Adrenal gland (tissue), 12 donors: ENCODE data around the gene SLC6A15. TPM values are rescaled to one million over a fixed set of nuclear protein-coding genes. Genes with fewer than 3 reads are reported as not detected.
A peak's percentile ranks its signal among the peaks of the same experiment; 100 is the strongest.

Experiments used
- DNase-seq, 7 donors: peaks; one replicate each; pipeline ENCODE4 v3.0.0-alpha.2; 2019 to 2020
- H3K27ac ChIP-seq, 5 donors: fragments of 200-600 bp; sonication (generic) in 4 of 5; 1 replicate in 3 of 5; 2 replicates in 2 of 5; pipeline versions ENCODE4 v1.5.1 to v1.8.0; 2016 to 2020; ENCODE audit warnings: mild to moderate bottlenecking in 1 of 5
- H3K27me3 ChIP-seq: fragments of 200-600 bp; 2 replicates; pipeline ENCODE4 v1.8.0; 2021
- H3K36me3 ChIP-seq, 2 donors: fragments of 200-600 bp; replicated peaks in 1 of 2; 1 replicate in 1 of 2; 2 replicates in 1 of 2; pipeline versions ENCODE4 v1.5.1 to v1.8.0; 2018 to 2022
- H3K4me1 ChIP-seq, 2 donors: fragments of 200-600 bp; replicated peaks in 1 of 2; 1 replicate in 1 of 2; 2 replicates in 1 of 2; pipeline versions ENCODE4 v1.5.1 to v1.8.0; 2018 to 2021
- H3K4me3 ChIP-seq, 4 donors: fragments of 200-600 bp; sonication (generic) in 3 of 4; one replicate each; pipeline ENCODE4 v1.5.1; 2016 to 2018
- H3K9me3 ChIP-seq, 3 donors: fragments of 200-600 bp; sonication (generic) in 1 of 3; replicated peaks in 1 of 3; 1 replicate in 2 of 3; 2 replicates in 1 of 3; pipeline versions ENCODE4 v1.5.1 to v1.8.0; 2016 to 2021
- CTCF ChIP-seq, 6 experiments: fragments of 450-650 bp in 4 of 6; fragments of 200-600 bp in 2 of 6; sonication (generic) in 1 of 6; IDR thresholded peaks; 1 replicate in 5 of 6; 2 replicates in 1 of 6; pipeline versions ENCODE4 v1.5.1 to v1.8.0; 2016 to 2021; ENCODE audit warnings: antibody characterized with exemption in 6 of 6, mild to moderate bottlenecking in 2 of 6, moderate library complexity in 1 of 6
- POLR2A ChIP-seq, 2 donors: fragments of 450-650 bp; IDR thresholded peaks; one replicate each; pipeline ENCODE4 v1.6.1; 2017; ENCODE audit warnings: antibody characterized with exemption in 2 of 2, mild to moderate bottlenecking in 2 of 2, moderate library complexity in 1 of 2
- WGBS, 4 donors: extraction: QIAGEN DNeasy Blood & Tissue Kit in 2 of 4; methylation state at CpG; one replicate each; pipeline versions ENCODE4 v1.1.5 to v1.1.7; 2013 to 2017; 5-methylcytosine and 5-hydroxymethylcytosine counted together
- intact Hi-C, 2 donors: fragments of 100-400 bp; cut with DNase I; formaldehyde crosslinking; loops; one replicate each; pipeline versions ENCODE4 v1.14.1 to v1.15.0; 2022 to 2023
- polyA plus RNA-seq, 3 donors: library from polyadenylated mRNA; stranded (reverse); fragments of 200-250 nt in 2 of 3; fragments of 350-450 nt in 1 of 3; fragmentation: Illumina TruSeq in 1 of 3; extraction: RNeasy Lipid Tissue Mini Kit (QIAGEN cat#74804) in 1 of 3; gene quantifications; one replicate each; pipeline ENCODE4 v1.2.3, GENCODE V29; 2013 to 2014
- total RNA-seq, 9 donors: library from RNA; depleted of rRNA in 4 of 9; stranded (reverse); fragments of >200 nt in 4 of 9; fragments of 120-200 nt in 1 of 9; fragmentation: NEBNext Ultra II Directional in 1 of 9; extraction: Animal tissue kit (Norgen Biotek cat#: 25700) in 1 of 9; gene quantifications; one replicate each; pipeline versions ENCODE4 v1.1.0 to v1.2.4, GENCODE V29; 2013 to 2023
- donor health status: healthy with polysubstance abuse.
- donor health status: Bipolar disorder and iron deficiency.
- donor health status: DM: yes; HTN: yes; CAD: no.
- donor health status: DM: no; HTN: no; CAD: no.
- donor health status: DM: no; HTN: no; CAD: no.
- donor health status: DM: yes; HTN: yes; CAD: no.

Gene SLC6A15
- total and polyA plus RNA-seq, 12 donors, result 0.16 to 2.0 (median 0.50) TPM; not detected in 5

- H3K4me3 ChIP-seq, result no peak overlapping the region
These were observed 37.8 kb downstream of the SLC6A15 start for GRCh38 chr12:84874825-84875139.

GRCh38 chr12:84874125-84874824 is 38.3 kb downstream of the SLC6A15 start:
- no peaks in the 10 kb centered on the region for H3K4me1 ChIP-seq
- 37 to 44% (median 39%) methylated on average over 7 of the region's 7 CpGs for WGBS, 4 donors
- H3K27me3 ChIP-seq, result no peaks in the 10 kb centered on the region

More at GRCh38 chr12:84874825-84875139, 37.8 kb downstream of the SLC6A15 start:
- no peak for DNase-seq
- H3K9me3 ChIP-seq, result no peaks in the 10 kb centered on the region
- no peak overlapping the region for H3K27ac ChIP-seq
- no peaks in the 10 kb centered on the region for H3K36me3 ChIP-seq
- TF ChIP-seq POLR2A (IDR thresholded peaks at IDR 0.05), result no peak
- TF ChIP-seq CTCF (IDR thresholded peaks at IDR 0.05), result peak in 1 of 6 experiments; percentile 16
- no peaks in the 10 kb centered on the region for H3K27me3 ChIP-seq
- H3K4me1 ChIP-seq, result no peaks in the 10 kb centered on the region
- intact Hi-C loops, result loop anchor here (2.0 to 5.0 kb wide), 2 partner anchors 153 to 154 kb away; no protein-coding TSS in a partner anchor

GRCh38 chr12:84862186-84862585 is 50.4 kb downstream of the SLC6A15 start:
- Histone ChIP-seq H3K4me3 (no peak overlapping the region), H3K27me3 (no peaks in the 10 kb centered on the region), H3K4me1 (no peaks in the 10 kb centered on the region), H3K36me3 (no peaks in the 10 kb centered on the region), H3K27ac (no peak overlapping the region), H3K9me3 (no peaks in the 10 kb centered on the region)
- DNase-seq, result no peak
- no peak for TF ChIP-seq CTCF (IDR thresholded peaks at IDR 0.05)
- no peak for TF ChIP-seq POLR2A (IDR thresholded peaks at IDR 0.05)
- intact Hi-C loops, result no loop called here
- WGBS, 4 donors, result 54 to 63% (median 62%) methylated on average over 3 of the region's 3 CpGs

More at GRCh38 chr12:84874125-84874824, 38.3 kb downstream of the SLC6A15 start:
- Histone ChIP-seq H3K4me3 (no peak overlapping the region), H3K36me3 (no peaks in the 10 kb centered on the region), H3K9me3 (no peaks in the 10 kb centered on the region), H3K27ac (no peak overlapping the region)
- intact Hi-C loops, result loop anchor here (2.0 to 5.0 kb wide), 2 partner anchors 153 to 155 kb away; no protein-coding TSS in a partner anchor
- TF ChIP-seq POLR2A (IDR thresholded peaks at IDR 0.05), result no peak
- TF ChIP-seq CTCF (IDR thresholded peaks at IDR 0.05), result peak; percentile 67 to 85 (median 76)
- no peak for DNase-seq

GRCh38 chr12:84860718-84861117 is 51.9 kb downstream of the SLC6A15 start:
- 59 to 77% (median 65%) methylated on average over 2 of the region's 2 CpGs for WGBS, 4 donors
- Histone ChIP-seq H3K4me3 (no peak overlapping the region), H3K27ac (no peak overlapping the region), H3K36me3 (no peaks in the 10 kb centered on the region), H3K9me3 (no peaks in the 10 kb centered on the region), H3K27me3 (no peaks in the 10 kb centered on the region), H3K4me1 (no peaks in the 10 kb centered on the region)
- TF ChIP-seq POLR2A (IDR thresholded peaks at IDR 0.05) (no peak), CTCF (IDR thresholded peaks at IDR 0.05) (no peak)
- no peak for DNase-seq
- intact Hi-C loops, result no loop called here
